OCI-LY7 (cell line): Measurements from ENCODE around the gene MTHFR. TPM values are rescaled to one million over a fixed set of nuclear protein-coding genes. Genes with fewer than 3 reads are reported as not detected.

Experiments used
- BruUV-seq: library from RNA; stranded (reverse); fragments of 400-500 nt; replicated peaks from 2 replicates; lab custom pipeline; 2021; lab: Mats Ljungman, UMichigan
- CTCF ChIA-PET: fragments of 300-600 bp; sonication (Branson Sonifier 250); formaldehyde crosslinking; loops from one replicate; lab custom pipeline; 2022; ENCODE audit warnings: antibody characterized with exemption; ENCODE audit not compliant: unreplicated experiment; lab: Charles Lee
- POLR2A ChIA-PET: fragments of 300-600 bp; sonication (Branson Sonifier 250); formaldehyde crosslinking; loops from one replicate; lab custom pipeline; 2022; ENCODE audit warnings: antibody characterized with exemption; lab: Charles Lee
- DNase-seq: peaks from one replicate; pipeline ENCODE4 v3.0.0-alpha.2; 2015; ENCODE audit warnings: low spot score
- H2AFZ ChIP-seq: fragments of 200-600 bp; sonication (generic), shearing (Covaris generic); 2 replicates; pipeline ENCODE4 v1.6.1; 2014; ENCODE audit warnings: mild to moderate bottlenecking, antibody characterized with exemption, low read length, moderate library complexity
- H3K27ac ChIP-seq: fragments of 200-600 bp; sonication (generic); 2 replicates; pipeline ENCODE4 v1.5.1; 2014; ENCODE audit warnings: mixed run types, low read depth, mild to moderate bottlenecking, moderate library complexity, low read length, inconsistent platforms; ENCODE audit not compliant: poor library complexity, severe bottlenecking
- H3K36me3 ChIP-seq: fragments of 200-600 bp; sonication (generic); 2 replicates; pipeline ENCODE4 v1.6.1; 2014; ENCODE audit warnings: mild to moderate bottlenecking, antibody characterized with exemption, low read length, moderate library complexity, mixed read lengths; ENCODE audit not compliant: insufficient read depth
- H3K4me1 ChIP-seq: fragments of 200-600 bp; sonication (generic); 2 replicates; pipeline ENCODE4 v1.5.1; 2014; ENCODE audit warnings: mild to moderate bottlenecking, low read length; ENCODE audit not compliant: insufficient read depth, poor library complexity, severe bottlenecking
- H3K4me2 ChIP-seq: fragments of 200-600 bp; sonication (generic); 2 replicates; pipeline ENCODE4 v1.6.1; 2014; ENCODE audit warnings: mild to moderate bottlenecking, low read length
- H3K4me3 ChIP-seq: fragments of 200-600 bp; sonication (generic); 2 replicates; pipeline ENCODE4 v1.5.1; 2014; ENCODE audit warnings: mild to moderate bottlenecking, low read depth, low read length; ENCODE audit not compliant: poor library complexity, severe bottlenecking
- H3K79me2 ChIP-seq: fragments of 200-600 bp; sonication (generic); 2 replicates; pipeline ENCODE4 v1.6.1; 2016; ENCODE audit warnings: low read depth, mild to moderate bottlenecking, low read length, moderate library complexity, mixed read lengths; ENCODE audit not compliant: insufficient read depth
- H3K9me2 ChIP-seq: fragments of 200-600 bp; sonication (generic); 2 replicates; pipeline ENCODE4 v1.6.1; 2016; ENCODE audit warnings: mild to moderate bottlenecking, low read length, mixed read lengths; ENCODE audit not compliant: insufficient read depth
- H3K9me3 ChIP-seq: fragments of 200-600 bp; sonication (generic); 2 replicates; pipeline ENCODE4 v1.6.1; 2014; ENCODE audit warnings: mild to moderate bottlenecking, mixed run types, low read length, mixed read lengths
- H4K20me1 ChIP-seq: fragments of 200-600 bp; sonication (generic); 2 replicates; pipeline ENCODE4 v1.6.1; 2014; ENCODE audit warnings: mild to moderate bottlenecking, antibody characterized with exemption, low read length, moderate library complexity, mixed read lengths; ENCODE audit not compliant: insufficient read depth
- CTCF ChIP-seq: fragments of 200-600 bp; sonication (generic); conservative IDR thresholded peaks from 2 replicates; pipeline ENCODE4 v1.5.1; 2014; ENCODE audit warnings: mild to moderate bottlenecking, antibody characterized with exemption, low read length, moderate library complexity, mixed read lengths
- EZH2phosphoT487 ChIP-seq: fragments of 200-600 bp; sonication (generic); IDR thresholded peaks from 2 replicates; pipeline ENCODE4 v1.6.1; 2018; ENCODE audit warnings: low read depth, borderline replicate concordance, mild to moderate bottlenecking, mixed run types, antibody characterized with exemption, low read length, moderate library complexity, mixed read lengths
- intact Hi-C: fragments of 100-400 bp; cut with micrococcal nuclease; formaldehyde crosslinking; loops from one replicate; pipeline ENCODE4 v1.10.0; 2022; ENCODE audit not compliant: unreplicated experiment
- total RNA-seq, 2 experiments: library from RNA; depleted of rRNA in 1 of 2; stranded (reverse); fragments of >200 nt in 1 of 2; shearing (Covaris generic) in 1 of 2; gene quantifications; 2 replicates each; pipeline ENCODE4 v1.2.3, GENCODE V29; 2014 to 2022

Gene MTHFR
- total RNA-seq, 2 experiments from 2014 or later = 31.6 to 54.6 TPM

GRCh38 chr1:11845641-11846335 is 40.0 kb upstream of the MTHFR start:
- TF ChIP-seq CTCF (no peak), EZH2phosphoT487 (no peak)
- peak; percentile 43 for DNase-seq
- peaks cover 53% of the 10 kb centered on the region for H3K36me3 ChIP-seq
- no peaks in the 10 kb centered on the region for H3K79me2 ChIP-seq
- intact Hi-C loops = no loop called here
- no peaks in the 10 kb centered on the region for H3K9me3 ChIP-seq
- no TSS peak for BruUV-seq
- no peak overlapping the region for H3K4me3 ChIP-seq
- no peak overlapping the region for H3K27ac ChIP-seq
- H3K4me2 ChIP-seq = no peak overlapping the region
- no peak overlapping the region for H2AFZ ChIP-seq
- no peaks in the 10 kb centered on the region for H4K20me1 ChIP-seq
- ChIA-PET CTCF (no interaction called here), POLR2A (interaction anchor here (0.7 kb wide), 2 partner anchors 15 to 26 kb away, joined by 3 read pairs; no protein-coding TSS in a partner anchor)
- no peaks in the 10 kb centered on the region for H3K9me2 ChIP-seq
- peaks cover 33% of the 10 kb centered on the region for H3K4me1 ChIP-seq

DNA sequence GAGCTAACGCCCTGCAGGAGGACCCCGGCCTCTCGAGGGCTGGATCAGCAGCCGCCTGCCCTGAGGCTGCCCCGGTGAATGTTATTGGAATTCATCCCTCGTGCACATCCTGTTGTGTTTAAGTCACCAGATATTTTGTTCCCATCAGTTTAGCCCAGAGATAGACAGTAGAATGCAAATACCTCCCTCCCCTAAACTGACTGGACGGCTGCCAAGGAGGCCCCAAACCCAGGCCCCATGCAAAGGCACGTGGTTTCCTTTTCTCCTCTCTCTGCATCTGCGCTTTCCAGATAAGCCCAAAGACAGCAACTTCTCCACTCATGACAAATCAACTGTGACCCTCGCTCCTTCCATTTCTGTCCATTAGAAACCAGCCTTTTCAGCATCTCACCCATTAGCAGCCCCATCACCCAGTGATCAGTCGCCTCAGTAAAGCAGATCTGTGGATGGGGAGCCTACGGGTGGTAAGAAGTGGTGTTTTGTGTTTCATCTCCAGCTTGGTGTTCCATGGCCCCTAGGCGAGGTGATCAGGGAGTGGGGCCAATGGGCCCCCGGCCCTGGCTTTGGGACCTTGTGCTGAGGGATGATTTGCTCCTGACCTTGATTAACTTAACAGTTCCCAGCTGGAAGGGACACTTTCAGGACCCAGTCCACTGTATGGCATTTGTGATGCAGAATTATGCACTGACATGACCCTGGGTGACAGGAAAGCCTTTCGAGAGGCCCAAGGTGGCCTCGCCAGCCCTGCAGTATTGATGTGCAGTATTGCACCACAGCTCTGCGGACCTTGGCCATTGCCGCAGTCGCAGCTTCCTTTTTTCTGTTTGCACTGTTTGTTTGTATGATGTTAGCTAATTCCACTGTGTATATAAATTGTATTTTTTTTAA is 36.6 kb upstream of the MTHFR start:
- Histone ChIP-seq H2AFZ (no peak overlapping the region), H3K4me1 (peaks cover 24% of the 10 kb centered on the region), H3K79me2 (no peaks in the 10 kb centered on the region), H3K9me2 (no peaks in the 10 kb centered on the region), H3K4me2 (peak overlapping the region; percentile 48), H4K20me1 (no peaks in the 10 kb centered on the region), H3K9me3 (no peaks in the 10 kb centered on the region), H3K27ac (peak overlapping the region; percentile 28), H3K36me3 (peaks cover 85% of the 10 kb centered on the region), H3K4me3 (peak overlapping the region; percentile 12)
- DNase-seq = peak; percentile 66
- CTCF ChIA-PET = interaction anchor here (1.0 to 1.3 kb wide), 3 partner anchors 11 to 125 kb away, joined by 3 read pairs; no protein-coding TSS in a partner anchor
- TF ChIP-seq EZH2phosphoT487 (no peak), CTCF (no peak)
- POLR2A ChIA-PET = interaction anchor here (0.6 to 2.0 kb wide), 4 partner anchors 65 to 435 kb away, joined by 3 to 5 read pairs (median 3); no protein-coding TSS in a partner anchor
- TSS peak; percentile 32 for BruUV-seq
- intact Hi-C loops = loop anchor here (1.0 to 2.0 kb wide), 2 partner anchors 20 to 52 kb away; no protein-coding TSS in a partner anchor
